Ramos (cell line): ENCODE results near the gene FAF1.
"Not testable (repeated sequence)": the region's sequence is repeated elsewhere in the genome, so short reads cannot be mapped to it uniquely, and the experiment has no call there.

Experiments used
- in situ Hi-C: fragments of 300-500 bp; cut with MboI; formaldehyde crosslinking; loops from one replicate; pipeline ENCODE4 v1.14.3; 2022; ENCODE audit warnings: low sequenced_read_pairs; ENCODE audit not compliant: unreplicated experiment

Gene FAF1

DNA sequence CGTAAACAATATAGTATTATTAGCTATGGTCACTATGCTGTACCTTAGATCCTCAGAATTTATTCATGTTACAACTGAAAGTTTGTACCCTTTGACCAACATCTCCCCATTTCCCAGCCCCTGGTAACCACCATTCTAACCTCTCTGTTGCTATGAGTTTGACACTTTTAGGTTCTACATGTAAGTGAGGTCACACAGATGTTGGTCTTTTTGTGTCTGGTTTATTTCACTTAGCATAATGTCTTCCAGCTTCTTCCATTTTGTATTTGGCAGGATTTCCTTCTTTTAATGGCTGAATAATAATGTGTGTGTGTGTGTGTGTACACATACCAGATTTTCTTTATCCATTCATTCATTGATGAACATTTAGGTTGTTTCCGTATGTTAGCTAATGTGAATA, 139.5 kb downstream of the FAF1 start:
- in situ Hi-C loops: no loop called here

DNA sequence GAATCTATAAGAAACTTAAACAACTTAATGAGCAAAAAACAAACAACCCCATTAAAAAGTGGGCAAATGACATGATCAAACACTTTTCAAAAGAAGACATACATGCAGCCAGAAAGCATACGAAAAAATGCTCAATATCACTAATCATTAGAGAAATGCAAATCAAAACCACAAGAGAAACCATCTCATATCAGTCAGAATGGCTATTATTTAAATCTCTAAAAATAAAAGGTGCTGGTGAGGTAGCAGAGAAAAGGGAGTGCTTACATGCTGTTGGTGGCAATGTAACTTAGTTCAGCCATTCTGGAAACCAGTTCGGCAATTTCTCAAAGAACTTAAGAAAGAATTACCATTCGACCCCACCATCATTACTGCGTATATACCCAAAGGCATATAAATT, 147.7 kb downstream of the FAF1 start:
- in situ Hi-C loops: no loop called here

DNA sequence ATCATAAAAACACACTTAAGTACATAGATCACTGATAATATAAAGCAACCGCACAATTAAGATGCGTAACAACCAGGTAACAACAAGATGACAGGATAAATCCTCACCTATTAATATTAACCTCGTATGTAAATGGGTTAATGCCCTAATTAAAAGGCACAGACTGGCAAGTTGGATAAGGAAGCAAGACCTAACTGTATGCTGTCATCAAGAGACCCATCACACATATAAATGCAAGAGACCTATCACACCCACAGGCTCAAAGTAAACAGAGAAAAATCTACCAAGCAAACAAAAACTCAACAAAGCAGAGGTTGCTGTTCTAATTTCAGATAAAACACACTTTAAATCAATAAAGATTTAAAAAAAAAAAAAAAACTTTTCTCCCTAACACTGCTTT, 151.8 kb downstream of the FAF1 start:
- in situ Hi-C loops: no loop called here

DNA sequence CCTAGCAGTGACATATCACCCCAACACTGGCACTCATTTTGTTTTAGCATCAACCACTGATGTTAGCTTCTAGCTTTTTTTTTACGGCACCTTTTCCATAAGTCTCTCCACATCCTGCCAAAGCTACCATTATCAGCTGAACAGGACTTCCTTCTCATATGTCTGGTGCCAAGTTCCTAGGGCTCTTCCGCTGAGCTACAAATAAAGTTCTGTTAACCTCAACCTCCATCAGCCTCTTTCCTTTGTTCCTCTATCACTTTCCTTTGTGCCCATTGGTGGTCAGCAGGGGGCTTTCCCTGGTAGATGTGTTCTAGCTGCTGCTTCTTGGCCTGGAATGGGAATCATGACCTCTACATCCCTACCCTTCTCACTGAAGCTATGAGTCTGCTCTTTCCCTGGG, 163.8 kb downstream of the FAF1 start:
- in situ Hi-C loops: loop anchor here (25.0 kb wide), 2 partner anchors 241 to 391 kb away; no protein-coding TSS in a partner anchor

DNA sequence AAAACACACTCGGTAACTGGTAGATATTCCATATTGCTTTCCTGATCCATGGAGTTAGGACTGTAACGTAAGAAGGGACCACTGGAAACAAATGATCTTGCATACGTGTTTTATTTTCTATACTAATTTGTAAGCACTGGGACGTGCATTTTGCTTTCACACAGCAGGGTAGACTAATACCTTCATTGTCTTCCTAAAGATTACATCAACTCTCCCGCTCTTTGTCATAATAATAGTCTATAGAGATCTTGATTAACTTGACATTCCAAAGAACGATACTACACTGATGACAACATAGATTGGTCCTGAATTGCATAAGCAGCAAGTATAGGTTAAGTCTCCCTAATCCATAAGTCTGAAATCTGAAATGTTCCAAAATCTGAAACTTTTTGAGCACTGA, 166.5 kb downstream of the FAF1 start:
- in situ Hi-C loops: loop anchor here (25.0 kb wide), 2 partner anchors 244 to 394 kb away; no protein-coding TSS in a partner anchor

DNA sequence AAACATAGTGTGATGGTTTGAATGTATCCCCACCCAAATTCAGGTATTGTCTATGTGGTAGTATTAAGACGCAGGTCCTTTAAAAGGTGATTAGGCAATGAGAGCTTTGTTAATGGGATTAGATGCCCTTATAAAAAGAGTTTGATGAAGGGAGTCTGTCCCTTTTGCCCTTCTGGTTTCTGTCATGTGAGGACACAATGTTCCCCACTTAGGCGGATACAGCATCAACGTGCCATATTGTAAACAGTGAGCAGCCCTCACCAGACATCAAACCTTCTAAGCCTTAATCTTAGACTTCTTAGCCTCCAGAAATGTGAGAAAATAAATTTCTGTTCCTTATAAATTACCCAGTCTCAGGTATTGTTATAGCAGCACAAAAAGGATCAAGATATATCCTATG, 172.8 kb downstream of the FAF1 start:
- in situ Hi-C loops: loop anchor here (25.0 kb wide), 2 partner anchors 250 to 400 kb away; no protein-coding TSS in a partner anchor

DNA sequence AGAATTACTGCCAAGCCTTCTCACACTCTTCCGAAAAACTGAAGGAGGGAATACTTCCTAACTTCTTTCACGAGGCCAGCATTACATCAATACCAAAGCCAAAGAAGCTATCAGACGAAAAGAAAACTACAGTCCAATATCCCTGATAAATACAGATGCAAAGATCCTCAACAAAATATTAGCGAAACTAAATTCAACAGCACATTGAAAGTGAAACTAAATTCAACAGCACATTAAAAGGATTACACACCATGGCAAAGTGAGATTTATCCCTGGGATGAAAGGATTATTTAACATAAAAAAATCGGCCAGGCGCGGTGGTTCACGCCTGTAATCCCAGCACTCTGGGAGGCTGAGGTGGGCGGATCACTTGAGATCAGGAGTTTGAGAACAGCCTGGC, 176.8 kb downstream of the FAF1 start:
- in situ Hi-C loops: loop anchor here (25.0 kb wide), 2 partner anchors 254 to 404 kb away; no protein-coding TSS in a partner anchor

DNA sequence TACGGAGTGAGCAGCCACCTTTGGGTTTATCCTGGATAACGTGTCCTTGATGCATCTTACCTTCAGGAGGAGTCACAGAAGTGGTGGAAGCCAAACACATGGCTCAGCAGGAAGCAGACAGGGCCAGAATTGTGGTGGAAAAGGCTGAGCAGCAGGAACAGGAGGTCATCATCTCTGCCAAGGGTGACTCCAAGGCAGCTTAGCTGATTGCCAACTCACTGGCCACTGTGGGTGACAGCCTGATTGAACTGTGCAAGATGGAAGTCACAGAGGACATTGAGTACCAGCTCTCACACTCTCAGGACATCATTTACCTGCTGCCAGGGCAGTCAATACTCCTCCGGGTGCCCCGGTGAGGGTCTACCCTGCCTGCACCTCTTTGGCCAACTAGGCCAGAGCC, 179.3 kb downstream of the FAF1 start:
- in situ Hi-C loops: loop anchor here (25.0 kb wide), 2 partner anchors 257 to 407 kb away; no protein-coding TSS in a partner anchor

DNA sequence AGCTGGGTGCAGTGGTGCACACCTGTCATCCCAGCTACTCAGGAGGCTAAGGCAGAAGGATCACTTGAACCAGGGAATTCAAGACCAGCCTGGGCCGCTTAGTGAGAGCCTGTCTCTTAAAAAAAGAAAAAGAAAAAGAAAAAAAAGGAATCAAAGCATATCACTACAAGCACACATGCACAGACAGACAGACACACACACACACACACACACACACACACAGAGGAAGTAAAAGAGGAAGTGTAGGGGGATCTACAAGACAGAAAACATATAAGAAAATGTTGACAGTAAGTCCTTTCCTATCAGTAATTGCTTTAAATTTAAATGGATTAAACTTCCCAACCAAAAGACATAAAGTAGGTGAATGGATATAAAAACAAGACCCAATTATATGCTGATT, 180.3 kb downstream of the FAF1 start:
- in situ Hi-C loops: loop anchor here (25.0 kb wide), 2 partner anchors 258 to 408 kb away; no protein-coding TSS in a partner anchor

DNA sequence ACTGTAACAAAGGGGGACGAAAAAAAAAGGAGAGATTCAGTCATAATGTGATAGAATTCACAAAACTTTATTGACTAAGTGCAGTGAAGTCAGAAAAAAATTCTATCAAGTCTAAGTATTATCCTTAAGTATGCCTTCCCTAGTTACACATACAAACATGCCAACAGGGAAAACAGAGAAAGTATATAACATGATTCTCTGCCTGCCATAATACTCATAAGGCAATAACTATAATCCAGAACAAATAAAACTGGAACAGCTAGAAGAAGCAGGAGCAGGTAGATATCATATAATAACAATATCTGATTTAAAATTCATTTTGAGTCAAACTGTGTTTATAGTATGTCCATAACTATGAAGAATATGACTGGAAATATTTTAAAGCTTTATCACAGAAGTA, 184.3 kb downstream of the FAF1 start:
- in situ Hi-C loops: loop anchor here (25.0 kb wide), 2 partner anchors 262 to 412 kb away; no protein-coding TSS in a partner anchor

DNA sequence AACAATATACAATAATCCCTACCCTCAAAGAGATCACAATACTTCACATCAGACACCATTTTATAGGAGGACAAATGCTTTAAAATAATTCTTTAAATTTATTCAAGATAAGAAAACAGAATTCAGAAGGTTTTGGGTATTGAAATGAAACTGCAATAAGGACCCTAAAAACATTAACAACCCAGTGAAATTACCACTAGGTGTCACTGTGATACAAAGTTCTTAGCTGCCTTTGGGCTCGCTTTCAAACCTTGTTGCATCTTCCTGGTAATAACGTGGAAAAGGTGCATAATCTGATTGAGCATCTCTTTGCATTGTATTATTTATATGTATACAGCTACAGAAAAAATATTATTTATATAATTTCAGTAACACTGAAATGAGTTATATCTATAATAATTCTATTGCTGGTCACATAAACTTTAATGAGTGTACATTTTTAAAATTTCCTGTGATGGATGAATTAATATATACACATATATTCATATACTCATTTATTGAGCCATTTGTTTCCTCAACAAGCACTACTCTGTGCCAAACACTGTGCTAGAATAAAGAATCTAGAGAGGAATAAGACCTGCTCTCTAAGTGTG, 185.2 kb downstream of the FAF1 start:
- in situ Hi-C loops: loop anchor here (25.0 kb wide), 2 partner anchors 262 to 412 kb away; no protein-coding TSS in a partner anchor

DNA sequence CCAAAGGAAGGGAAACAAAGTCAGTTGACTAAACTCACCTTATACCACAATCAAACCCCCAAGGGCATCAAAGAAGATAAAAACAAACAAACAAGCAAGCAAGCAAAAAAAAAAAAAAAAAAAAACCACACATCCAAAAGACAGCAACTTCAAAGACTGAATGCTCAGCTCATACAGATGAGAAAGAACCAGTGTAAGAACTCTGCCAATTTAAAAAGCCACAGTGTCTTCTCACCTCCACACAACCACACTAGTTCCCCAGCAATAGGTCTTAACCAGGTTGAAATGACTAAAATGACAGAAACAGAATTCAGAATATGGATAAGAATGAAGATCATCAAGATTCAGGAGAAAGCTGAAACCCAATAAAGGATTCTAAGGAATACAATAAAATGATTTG, 193.4 kb downstream of the FAF1 start:
- in situ Hi-C loops: no loop called here

DNA sequence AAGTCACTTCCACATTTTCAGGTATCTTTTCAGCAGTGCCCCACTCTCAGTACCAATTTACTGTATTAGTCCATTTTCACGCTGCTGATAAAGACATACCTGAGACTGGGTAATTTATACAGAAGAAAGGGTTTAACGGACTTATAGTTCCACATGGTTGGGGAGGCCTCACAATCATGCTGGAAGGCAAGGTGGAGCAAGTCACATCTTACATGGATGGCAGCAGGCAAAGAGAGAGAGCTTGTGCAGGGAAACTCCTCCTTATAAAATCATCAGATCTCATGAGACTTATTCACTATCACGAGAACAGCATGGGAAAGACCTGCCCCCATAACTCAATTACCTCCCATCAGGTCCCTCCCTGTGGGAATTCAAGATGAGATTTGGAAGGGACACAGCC, 203.5 kb downstream of the FAF1 start:
- in situ Hi-C loops: not testable (repeated sequence)

DNA sequence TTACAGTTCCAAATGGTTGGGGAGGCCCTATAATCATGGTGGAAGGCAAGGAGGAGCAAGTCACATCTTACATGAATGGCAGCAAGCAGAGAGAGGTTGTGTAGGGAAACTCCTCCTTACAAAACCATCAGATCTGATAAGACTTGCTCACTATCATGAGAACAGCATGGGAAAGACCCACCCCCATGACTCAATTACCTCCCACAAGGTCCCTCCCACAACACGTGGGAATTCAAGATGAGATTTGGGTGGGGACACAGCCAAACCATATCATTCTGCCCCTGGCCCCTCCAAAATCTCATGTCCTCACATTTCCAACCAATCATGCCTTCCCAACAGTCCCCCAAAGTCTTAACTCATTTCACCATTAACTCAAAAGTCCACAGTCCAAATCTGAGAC, 205.3 kb downstream of the FAF1 start:
- in situ Hi-C loops: not testable (repeated sequence)

DNA sequence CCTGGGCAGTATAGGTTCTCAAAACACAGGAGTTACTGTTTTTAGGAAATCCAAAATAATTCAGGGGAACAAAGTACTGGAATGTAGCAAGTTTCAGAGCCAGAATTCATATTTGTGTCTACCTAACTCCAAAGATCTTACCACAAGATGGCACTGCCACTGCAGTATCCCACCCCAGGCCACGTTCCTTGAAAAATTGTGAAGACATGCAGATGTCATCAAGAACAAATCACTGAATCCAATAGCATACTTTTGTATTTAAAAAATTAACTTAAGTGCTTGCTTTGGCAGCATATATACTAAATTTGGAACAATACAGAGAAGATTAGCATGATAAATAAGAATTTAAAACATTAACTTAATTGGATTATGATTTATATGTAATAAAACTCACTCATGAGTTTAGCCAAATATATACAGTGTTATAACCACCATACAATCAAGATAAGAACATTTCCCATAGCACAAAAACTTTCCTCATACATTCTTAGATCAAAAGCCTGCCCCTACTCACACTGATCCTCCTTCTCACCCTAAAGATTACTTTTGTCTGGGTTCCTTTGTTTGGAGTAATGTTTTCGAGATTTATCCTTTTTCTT, 209.9 kb downstream of the FAF1 start:
- in situ Hi-C loops: no loop called here

DNA sequence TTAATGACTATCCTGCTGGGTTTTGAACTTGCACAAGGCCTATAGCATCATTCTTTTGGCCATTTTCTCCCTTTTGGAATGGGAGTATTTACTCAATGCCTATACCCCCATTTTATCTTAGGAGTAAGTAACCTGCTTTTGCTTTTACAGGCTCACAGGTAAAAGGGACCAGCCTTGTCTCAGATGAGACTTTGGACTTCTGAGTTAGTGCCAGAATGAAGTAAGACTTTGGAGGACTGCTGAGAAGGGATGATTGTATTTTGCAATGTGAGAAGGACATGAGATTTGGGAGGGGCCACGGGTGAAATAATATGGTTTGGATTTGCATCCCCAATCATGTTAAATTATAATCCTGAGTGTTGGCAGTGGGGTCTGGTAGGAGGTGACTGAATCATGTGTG, 212.7 kb downstream of the FAF1 start:
- in situ Hi-C loops: no loop called here

DNA sequence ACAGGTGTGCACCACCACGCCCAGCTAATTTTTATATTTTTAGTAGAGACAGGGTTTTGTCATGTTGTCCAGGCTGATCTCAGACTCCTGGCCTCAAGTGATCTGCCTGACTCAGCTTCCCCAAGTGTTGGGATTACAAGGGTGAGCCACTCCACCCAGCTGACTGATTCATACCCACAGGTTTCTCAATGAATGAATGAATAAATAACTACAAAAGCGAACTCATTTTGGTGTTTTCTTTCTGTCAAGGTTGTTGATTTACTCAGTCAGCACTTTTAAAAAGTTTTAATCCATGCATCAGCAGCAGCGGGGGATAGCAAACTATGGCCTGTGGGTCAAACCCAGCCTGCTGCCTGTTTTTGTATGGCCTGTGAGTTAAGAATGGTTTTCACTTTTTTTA, 217.5 kb downstream of the FAF1 start:
- in situ Hi-C loops: no loop called here

DNA sequence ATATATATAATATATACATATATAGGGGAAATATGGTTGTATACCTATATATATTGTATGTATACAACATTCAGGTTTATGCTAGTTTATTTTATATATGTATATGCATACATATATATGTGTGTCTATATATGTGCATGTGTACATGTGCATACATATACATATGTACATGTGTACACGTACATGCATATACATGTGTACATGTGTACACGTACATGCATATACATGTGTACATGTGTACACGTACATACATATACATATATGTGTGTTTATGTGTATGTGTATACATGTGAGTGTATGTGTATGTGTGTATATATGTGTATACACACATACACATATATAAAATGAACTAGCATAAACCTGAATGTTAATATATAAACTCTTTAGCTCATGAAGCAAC, 220.9 kb downstream of the FAF1 start:
- in situ Hi-C loops: no loop called here

DNA sequence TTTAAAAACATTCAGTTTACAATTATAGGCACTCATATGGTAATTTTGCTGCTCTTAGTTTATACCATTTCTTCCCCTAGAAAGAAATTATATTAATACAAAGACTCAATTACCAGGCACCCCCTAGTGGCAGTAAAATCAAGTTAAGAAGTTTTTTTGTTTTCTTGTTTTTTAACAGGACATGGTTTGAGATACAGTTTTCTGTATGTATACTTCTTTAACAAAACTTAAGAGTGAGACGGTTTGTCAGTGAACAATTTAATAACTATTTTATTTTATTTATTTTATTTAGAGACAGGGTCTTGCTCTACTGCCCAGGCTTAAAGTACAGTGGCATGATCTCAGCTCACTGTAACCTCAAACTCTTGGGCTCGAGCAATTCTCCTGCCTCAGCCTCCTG, 224.6 kb downstream of the FAF1 start:
- in situ Hi-C loops: no loop called here

DNA sequence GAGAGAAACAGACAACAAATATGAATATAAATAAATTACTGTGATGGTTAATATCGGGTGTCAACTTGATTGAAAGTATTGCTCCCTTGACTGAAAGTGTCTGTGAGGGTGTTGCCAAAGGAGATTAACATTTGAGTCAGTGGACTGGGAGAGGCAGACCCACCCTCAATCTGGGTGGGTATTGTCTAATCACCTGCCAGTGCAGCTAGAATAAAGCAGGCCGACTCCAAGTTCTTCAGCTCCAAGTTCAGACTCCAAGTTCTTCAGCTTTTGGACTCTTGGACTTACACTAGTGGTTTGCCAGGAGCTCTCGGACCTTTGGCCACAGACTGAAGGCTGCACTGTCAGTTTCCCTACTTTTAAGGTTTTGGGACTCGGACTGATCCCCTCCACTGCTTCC, 232.5 kb downstream of the FAF1 start:
- in situ Hi-C loops: not testable (repeated sequence)

DNA sequence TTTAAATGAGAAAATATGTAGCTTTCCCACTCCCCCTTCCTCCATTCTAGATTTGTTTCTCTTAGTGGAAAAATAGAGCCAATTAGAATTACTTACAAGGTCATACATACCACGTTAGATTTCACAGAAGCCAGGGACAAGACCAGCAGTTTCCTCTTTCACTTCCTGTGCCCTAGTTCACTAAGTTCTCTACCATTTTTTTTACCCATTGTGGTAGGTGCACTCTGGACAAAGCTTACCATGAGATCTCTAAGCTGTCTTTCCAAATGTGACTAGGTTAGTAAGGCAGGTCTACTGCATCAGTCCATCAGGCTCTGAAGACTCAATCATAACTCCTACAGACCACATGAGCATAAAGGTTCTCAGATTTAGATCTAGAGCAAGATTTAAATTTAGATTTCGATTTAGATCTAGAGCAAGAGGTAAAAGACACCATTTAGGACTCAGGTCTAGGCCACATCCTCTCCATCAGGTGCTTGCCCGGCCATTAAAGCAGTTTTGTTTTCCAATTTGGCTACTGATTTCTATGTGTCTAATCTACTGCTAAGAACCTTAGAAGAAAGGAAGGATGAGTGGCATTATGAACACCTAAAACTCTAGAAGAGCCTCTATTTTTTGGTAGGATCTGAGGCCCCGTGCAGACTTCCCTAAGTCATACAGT, 235.3 kb downstream of the FAF1 start:
- in situ Hi-C loops: no loop called here
